Pancreas (tissue), 10 donors: ENCODE results near the gene SLFNL1. TPM values are rescaled to one million over a fixed set of nuclear protein-coding genes. Genes with fewer than 3 reads are reported as not detected.

Experiments
- ATAC-seq, 4 donors: fragments of 200-7000 bp; cut with Tn5 transposase; one replicate each; pipeline versions ENCODE4 v1.8.0 to v1.9.1; 2020; ENCODE audit warnings: mild to moderate bottlenecking in 4 of 4, moderate library complexity in 4 of 4
- DNase-seq, 6 donors: peaks; one replicate each; pipeline ENCODE4 v3.0.0-alpha.2; 2020
- FAIRE-seq: peaks from 2 replicates; lab custom pipeline; 2012; peaks lifted over from hg19 to GRCh38; lab: Jason Lieb, UNC
- H3K27ac ChIP-seq, 4 donors: fragments of 200-600 bp; sonication (generic); 1 replicate in 3 of 4; 2 replicates in 1 of 4; pipeline versions ENCODE4 v1.5.0 to v1.8.0; 2020
- H3K27me3 ChIP-seq, 4 donors: fragments of 200-600 bp; one replicate each; pipeline ENCODE4 v1.8.0; 2021
- H3K36me3 ChIP-seq, 3 donors: fragments of 200-600 bp; sonication (generic) in 1 of 3; one replicate each; pipeline versions ENCODE4 v1.5.0 to v1.8.0; 2020 to 2021
- H3K4me1 ChIP-seq, 3 donors: fragments of 200-600 bp; one replicate each; pipeline ENCODE4 v1.8.0; 2021
- H3K4me3 ChIP-seq, 4 donors: fragments of 200-600 bp; sonication (generic) in 2 of 4; one replicate each; pipeline versions ENCODE4 v1.5.0 to v1.8.0; 2020 to 2021
- H3K9me3 ChIP-seq, 4 donors: fragments of 200-600 bp; one replicate each; pipeline ENCODE4 v1.8.0; 2021
- CTCF ChIP-seq, 4 donors: fragments of 200-600 bp; sonication (generic) in 3 of 4; IDR thresholded peaks; one replicate each; pipeline versions ENCODE4 v1.5.0 to v1.8.0; 2021; ENCODE audit warnings: antibody characterized with exemption in 4 of 4
- WGBS, 2 donors: extraction: QIAGEN DNeasy Blood & Tissue Kit; methylation state at CpG; one replicate each; pipeline ENCODE4 v1.1.7; 2013; 5-methylcytosine and 5-hydroxymethylcytosine counted together
- intact Hi-C, 3 donors: fragments of 100-400 bp; cut with DNase I; formaldehyde crosslinking; loops; one replicate each; pipeline versions ENCODE4 v1.11.1 to v1.14.2; 2022
- polyA plus RNA-seq, 2 donors: library from polyadenylated mRNA; stranded (reverse); fragments of 200-250 nt; gene quantifications; one replicate each; pipeline ENCODE4 v1.2.3, GENCODE V29; 2013
- total RNA-seq, 6 donors: library from RNA; stranded (reverse); fragmentation: NEBNext Ultra II Directional in 4 of 6; extraction: Animal tissue kit (Norgen Biotek cat#: 25700) in 4 of 6; gene quantifications; one replicate each; pipeline versions ENCODE4 v1.2.1 to v1.2.4, GENCODE V29; 2021 to 2023
- donor health status: healthy with polysubstance abuse.
- donor health status: DM: no; HTN: no; CAD: no; lungs with moderate emphysema.
- donor health status: DM: no; HTN: no; CAD: no.
- donor health status: control.
- donor health status: control.
- donor health status: Bipolar disorder and iron deficiency.
- donor health status: DM: yes; HTN: yes; CAD: no.
- donor health status: DM: no; HTN: no; CAD: no.
- donor health status: DM: no; HTN: no; CAD: no.
- donor health status: DM: yes; HTN: yes; CAD: no.

The SLFNL1 gene
- total and polyA plus RNA-seq, 8 donors, result 0.18 to 1.4 (median 0.46) TPM

GRCh38 chr1:41046347-41046775, 24.8 kb upstream of the SLFNL1 start:
- peaks cover 0 to 7% (median 4%) of the 10 kb centered on the region in 3 donors for H3K36me3 ChIP-seq
- no peaks in the 10 kb centered on the region for H3K27me3 ChIP-seq
- ATAC-seq (peak; percentile 33 to 69 (median 62)), FAIRE-seq (no peak), DNase-seq (no peak)
- 66 to 67% methylated on average over 10 of the region's 10 CpGs for WGBS, 2 donors
- H3K27ac ChIP-seq, result peak overlapping the region; percentile 51 to 79 (median 66)
- TF ChIP-seq CTCF (IDR thresholded peaks at IDR 0.05), result no peak
- peaks cover 0 to 6% (median 5%) of the 10 kb centered on the region in 3 donors for H3K4me1 ChIP-seq
- H3K9me3 ChIP-seq, result no peaks in the 10 kb centered on the region
- intact Hi-C loops, result no loop called here
- no peak overlapping the region for H3K4me3 ChIP-seq

GRCh38 chr1:41045740-41046139, 24.2 kb upstream of the SLFNL1 start:
- ATAC-seq (peak; percentile 81 to 82 (median 82)), FAIRE-seq (no peak), DNase-seq (peak in 3 of 6 donors; percentile 27 to 61 (median 50))
- H3K27me3 ChIP-seq, result no peaks in the 10 kb centered on the region
- WGBS, 2 donors, result 50 to 51% methylated on average over 5 of the region's 5 CpGs
- H3K4me3 ChIP-seq, result no peak overlapping the region
- peaks cover 0 to 11% (median 4%) of the 10 kb centered on the region in 3 donors for H3K36me3 ChIP-seq
- intact Hi-C loops, result no loop called here
- no peaks in the 10 kb centered on the region for H3K9me3 ChIP-seq
- no peak for TF ChIP-seq CTCF (IDR thresholded peaks at IDR 0.05)
- peaks cover 0 to 6% (median 5%) of the 10 kb centered on the region in 3 donors for H3K4me1 ChIP-seq
- peak overlapping the region; percentile 51 to 79 (median 66) for H3K27ac ChIP-seq

GRCh38 chr1:41044187-41044586, 22.7 kb upstream of the SLFNL1 start:
- FAIRE-seq (no peak), ATAC-seq (peak in 1 of 4 donors; percentile 13), DNase-seq (no peak)
- Histone ChIP-seq H3K4me3 (no peak overlapping the region), H3K36me3 (peaks cover 0 to 16% (median 4%) of the 10 kb centered on the region in 3 donors), H3K9me3 (no peaks in the 10 kb centered on the region), H3K4me1 (peaks cover 0 to 6% (median 5%) of the 10 kb centered on the region in 3 donors), H3K27me3 (no peaks in the 10 kb centered on the region), H3K27ac (peak overlapping the region in 2 of 4 donors; percentile 19 to 79)
- TF ChIP-seq CTCF (IDR thresholded peaks at IDR 0.05), result no peak
- WGBS, 2 donors, result 53 to 59% methylated on average over 2 of the region's 2 CpGs
- intact Hi-C loops, result no loop called here

GRCh38 chr1:41041614-41042270, 20.2 kb upstream of the SLFNL1 start:
- intact Hi-C loops, result no loop called here
- no peak for DNase-seq
- Histone ChIP-seq H3K36me3 (peaks cover 0 to 17% (median 0%) of the 10 kb centered on the region in 3 donors), H3K27ac (no peak overlapping the region), H3K4me1 (peaks cover 0 to 6% (median 5%) of the 10 kb centered on the region in 3 donors), H3K4me3 (no peak overlapping the region), H3K27me3 (no peaks in the 10 kb centered on the region), H3K9me3 (no peaks in the 10 kb centered on the region)
- TF ChIP-seq CTCF (IDR thresholded peaks at IDR 0.05), result no peak
- WGBS, 2 donors, result 91 to 92% methylated on average over 3 of the region's 3 CpGs
- no peak for ATAC-seq
- no peak for FAIRE-seq

GRCh38 chr1:41038110-41038509, 16.6 kb upstream of the SLFNL1 start:
- FAIRE-seq, result no peak
- intact Hi-C loops, result no loop called here
- H3K27ac ChIP-seq, result no peak overlapping the region
- no peak for TF ChIP-seq CTCF (IDR thresholded peaks at IDR 0.05)
- H3K4me3 ChIP-seq, result no peak overlapping the region
- H3K36me3 ChIP-seq, result peaks cover 0 to 47% (median 0%) of the 10 kb centered on the region in 3 donors
- ATAC-seq, result no peak
- H3K9me3 ChIP-seq, result no peaks in the 10 kb centered on the region
- H3K27me3 ChIP-seq, result no peaks in the 10 kb centered on the region
- no peak for DNase-seq
- WGBS, 2 donors, result 91 to 99% methylated on average over 5 of the region's 5 CpGs
- H3K4me1 ChIP-seq, result no peaks in the 10 kb centered on the region
